ENCODE results near the gene KCNK4. TPM values are rescaled to one million over a fixed set of nuclear protein-coding genes. Genes with fewer than 3 reads are reported as not detected.

The KCNK4 gene
- total RNA-seq, 1 donor from 2014 or later = not detected

DNA sequence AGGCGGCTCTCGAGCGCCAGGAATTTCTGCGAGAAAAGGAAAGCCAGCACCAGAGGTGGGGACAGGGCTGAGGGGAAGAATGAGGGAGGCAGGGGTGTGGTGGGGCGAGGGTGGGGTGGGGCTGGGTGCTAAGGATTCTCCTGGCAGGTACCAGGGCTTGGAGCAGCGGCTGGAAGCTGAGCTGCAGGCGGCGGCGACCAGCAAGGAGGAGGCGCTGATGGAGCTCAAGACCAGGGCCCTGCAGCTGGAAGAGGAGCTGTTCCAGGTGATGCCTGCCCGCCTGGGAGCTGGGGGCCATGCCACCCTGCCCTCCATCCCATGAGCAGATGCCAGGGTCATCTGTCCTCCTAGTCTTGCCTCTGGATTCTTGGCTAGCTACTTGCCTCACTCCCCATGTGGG, 58.3 kb downstream of the KCNK4 start:
- H3K9me3 ChIP-seq = no peaks in the 10 kb centered on the region
- H3K27ac ChIP-seq = no peak overlapping the region
- no peaks in the 10 kb centered on the region for H3K27me3 ChIP-seq
- TF ChIP-seq, protein P1, sequence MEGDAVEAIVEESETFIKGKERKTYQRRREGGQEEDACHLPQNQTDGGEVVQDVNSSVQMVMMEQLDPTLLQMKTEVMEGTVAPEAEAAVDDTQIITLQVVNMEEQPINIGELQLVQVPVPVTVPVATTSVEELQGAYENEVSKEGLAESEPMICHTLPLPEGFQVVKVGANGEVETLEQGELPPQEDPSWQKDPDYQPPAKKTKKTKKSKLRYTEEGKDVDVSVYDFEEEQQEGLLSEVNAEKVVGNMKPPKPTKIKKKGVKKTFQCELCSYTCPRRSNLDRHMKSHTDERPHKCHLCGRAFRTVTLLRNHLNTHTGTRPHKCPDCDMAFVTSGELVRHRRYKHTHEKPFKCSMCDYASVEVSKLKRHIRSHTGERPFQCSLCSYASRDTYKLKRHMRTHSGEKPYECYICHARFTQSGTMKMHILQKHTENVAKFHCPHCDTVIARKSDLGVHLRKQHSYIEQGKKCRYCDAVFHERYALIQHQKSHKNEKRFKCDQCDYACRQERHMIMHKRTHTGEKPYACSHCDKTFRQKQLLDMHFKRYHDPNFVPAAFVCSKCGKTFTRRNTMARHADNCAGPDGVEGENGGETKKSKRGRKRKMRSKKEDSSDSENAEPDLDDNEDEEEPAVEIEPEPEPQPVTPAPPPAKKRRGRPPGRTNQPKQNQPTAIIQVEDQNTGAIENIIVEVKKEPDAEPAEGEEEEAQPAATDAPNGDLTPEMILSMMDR (IDR thresholded peaks at IDR 0.05) = no peak
- DNase-seq (no peak), ATAC-seq (no peak)
- H3K36me3 ChIP-seq = no peaks in the 10 kb centered on the region
- H3K4me1 ChIP-seq = no peaks in the 10 kb centered on the region
- intact Hi-C loops (cut with DNase I) = no loop called here
- no peak overlapping the region for H3K4me3 ChIP-seq

Small RNAs within 50 kb of the gene (microRNA-seq; reads per million reads assigned to microRNA genes)
- gene MIR7155 (ENCODE audit: borderline microRNAs expressed) = not detected

Other genes with a start within 250 kb of the KCNK4 start
- gene MACROD1, start 125.2 kb upstream of the KCNK4 start, total RNA-seq = 15.8 TPM
- gene STIP1, start 105.1 kb upstream of the KCNK4 start, total RNA-seq = 110 TPM
- 73.1 TPM for gene FERMT3, start 84.6 kb upstream of the KCNK4 start, total RNA-seq
- gene TRPT1, start 65.1 kb upstream of the KCNK4 start, total RNA-seq = 22.4 TPM
- 47.8 TPM for gene NUDT22, start 65.0 kb upstream of the KCNK4 start, total RNA-seq
- 36.4 TPM for gene DNAJC4, start 60.8 kb upstream of the KCNK4 start, total RNA-seq
- 172 TPM for gene VEGFB, start 56.7 kb upstream of the KCNK4 start, total RNA-seq
- gene FKBP2, start 50.2 kb upstream of the KCNK4 start, total RNA-seq = 53.9 TPM
- gene PPP1R14B, start 44.4 kb upstream of the KCNK4 start, total RNA-seq = 76.5 TPM
- 32.4 TPM for gene PLCB3, start 39.8 kb upstream of the KCNK4 start, total RNA-seq
- 58.9 TPM for gene BAD, start 6.6 kb upstream of the KCNK4 start, total RNA-seq
- 38.6 TPM for gene GPR137, start 5.5 kb upstream of the KCNK4 start, total RNA-seq
- not detected for gene CATSPERZ, start 9.1 kb downstream of the KCNK4 start, total RNA-seq
- gene ESRRA, start 14.2 kb downstream of the KCNK4 start, total RNA-seq = 51.9 TPM
- 168 TPM for gene TRMT112, start 26.3 kb downstream of the KCNK4 start, total RNA-seq
- gene PRDX5, start 26.8 kb downstream of the KCNK4 start, total RNA-seq = 176 TPM
- gene CCDC88B, start 48.9 kb downstream of the KCNK4 start, total RNA-seq = 20.7 TPM
- gene RPS6KA4, start 67.9 kb downstream of the KCNK4 start, total RNA-seq = 42.4 TPM

All from upper lobe of right lung (tissue), 1 donor.